Activated CD8-positive, alpha-beta T cell treated with anti-CD3 and anti-CD28 coated beads for 36 hours (primary cell): ENCODE results near the gene CHD6. TPM values are rescaled to one million over a fixed set of nuclear protein-coding genes. Genes with fewer than 3 reads are reported as not detected.

ENCODE experiments used
- ATAC-seq: fragments of 200-7000 bp; cut with Tn5 transposase; one replicate; pipeline ENCODE4 v1.10.0; 2021; ENCODE audit warnings: mild to moderate bottlenecking, moderate library complexity
- CTCF ChIA-PET: fragments of 350-600 bp; sonication (Branson Sonifier 250); formaldehyde crosslinking; loops from one replicate; lab custom pipeline; 2021; ENCODE audit warnings: antibody characterized with exemption; lab: Charles Lee
- POLR2A ChIA-PET: fragments of 350-600 bp; sonication (Branson Sonifier 250); formaldehyde crosslinking; loops from one replicate; lab custom pipeline; 2021; ENCODE audit warnings: antibody characterized with exemption; lab: Charles Lee
- DNase-seq: peaks from one replicate; pipeline ENCODE4 v3.0.0-alpha.2; 2020
- H3K27ac Mint-ChIP-seq: one replicate; pipeline ENCODE4 v1.8.0; 2021; ENCODE audit warnings: mild to moderate bottlenecking, mixed read lengths
- H3K27me3 Mint-ChIP-seq: one replicate; pipeline ENCODE4 v1.8.0; 2021; ENCODE audit warnings: mixed read lengths
- H3K36me3 Mint-ChIP-seq: one replicate; pipeline ENCODE4 v1.8.0; 2021; ENCODE audit warnings: low read depth, mixed read lengths
- H3K4me1 Mint-ChIP-seq: one replicate; pipeline ENCODE4 v1.8.0; 2021; ENCODE audit warnings: low read depth, mixed read lengths
- H3K4me3 Mint-ChIP-seq: one replicate; pipeline ENCODE4 v1.8.0; 2021; ENCODE audit warnings: mild to moderate bottlenecking, moderate library complexity, mixed read lengths
- H3K9me3 Mint-ChIP-seq: one replicate; pipeline ENCODE4 v1.8.0; 2021; ENCODE audit warnings: mixed read lengths
- CTCF ChIP-seq: fragments of 200-600 bp; IDR thresholded peaks from one replicate; pipeline ENCODE4 v1.8.0; 2022; ENCODE audit warnings: antibody characterized with exemption, mild to moderate bottlenecking
- intact Hi-C: fragments of 100-400 bp; cut with micrococcal nuclease; formaldehyde crosslinking; loops from one replicate; pipeline ENCODE4 v1.10.0; 2022
- total RNA-seq, 2 experiments: library from RNA; stranded (reverse); gene quantifications; one replicate each; pipeline ENCODE4 v1.2.3, GENCODE V29; 2021

Gene CHD6
- total RNA-seq, 2 experiments from 2014 or later: 25.4 to 28.2 TPM

GRCh38 chr20:41506192-41506915 is 111.8 kb downstream of the CHD6 start:
- no peak overlapping the region for H3K4me3 Mint-ChIP-seq
- H3K4me1 Mint-ChIP-seq: peaks cover 15% of the 10 kb centered on the region
- no peak for TF ChIP-seq CTCF
- DNase-seq: no peak
- H3K36me3 Mint-ChIP-seq: peaks cover 24% of the 10 kb centered on the region
- no peak for ATAC-seq
- H3K9me3 Mint-ChIP-seq: no peaks in the 10 kb centered on the region
- peak overlapping the region; percentile 44 for H3K27ac Mint-ChIP-seq
- POLR2A ChIA-PET: no interaction called here
- no peaks in the 10 kb centered on the region for H3K27me3 Mint-ChIP-seq
- CTCF ChIA-PET: no interaction called here
- intact Hi-C loops: no loop called here

GRCh38 chr20:41505184-41505583 is 113.0 kb downstream of the CHD6 start:
- intact Hi-C loops: no loop called here
- TF ChIP-seq CTCF: no peak
- no peaks in the 10 kb centered on the region for H3K9me3 Mint-ChIP-seq
- H3K27me3 Mint-ChIP-seq: no peaks in the 10 kb centered on the region
- H3K4me3 Mint-ChIP-seq: no peak overlapping the region
- ChIA-PET CTCF (interaction anchor here (1.2 kb wide), 1 partner anchor 10 kb away, joined by 3 read pairs; no protein-coding TSS in a partner anchor), POLR2A (no interaction called here)
- ATAC-seq (no peak), DNase-seq (no peak)
- H3K27ac Mint-ChIP-seq: no peak overlapping the region
- peaks cover 21% of the 10 kb centered on the region for H3K36me3 Mint-ChIP-seq
- H3K4me1 Mint-ChIP-seq: peaks cover 15% of the 10 kb centered on the region

- ChIA-PET POLR2A (no interaction called here), CTCF (no interaction called here)
- TF ChIP-seq CTCF: no peak
- DNase-seq (no peak), ATAC-seq (no peak)
- Mint-ChIP-seq H3K27me3 (no peaks in the 10 kb centered on the region), H3K9me3 (no peaks in the 10 kb centered on the region), H3K4me1 (peaks cover 13% of the 10 kb centered on the region), H3K27ac (no peak overlapping the region), H3K4me3 (no peak overlapping the region), H3K36me3 (peaks cover 15% of the 10 kb centered on the region)
- intact Hi-C loops: no loop called here
These were observed 116.8 kb downstream of the CHD6 start for GRCh38 chr20:41501376-41501775.

- Mint-ChIP-seq H3K9me3 (no peaks in the 10 kb centered on the region), H3K27me3 (no peaks in the 10 kb centered on the region), H3K4me1 (peaks cover 3% of the 10 kb centered on the region), H3K27ac (no peak overlapping the region), H3K36me3 (peaks cover 5% of the 10 kb centered on the region), H3K4me3 (no peak overlapping the region)
- ATAC-seq (no peak), DNase-seq (no peak)
- POLR2A ChIA-PET: no interaction called here
- TF ChIP-seq CTCF: no peak
- intact Hi-C loops: no loop called here
- CTCF ChIA-PET: no interaction called here
These were observed 118.0 kb downstream of the CHD6 start for GRCh38 chr20:41499961-41500725.

- no peak overlapping the region for H3K4me3 Mint-ChIP-seq
- H3K9me3 Mint-ChIP-seq: no peaks in the 10 kb centered on the region
- CTCF ChIA-PET: no interaction called here
These were observed 119.1 kb downstream of the CHD6 start for GRCh38 chr20:41499064-41499463.

More at GRCh38 chr20:41499064-41499463, 119.1 kb downstream of the CHD6 start:
- intact Hi-C loops: no loop called here
- POLR2A ChIA-PET: interaction anchor here (0.6 kb wide), 1 partner anchor 53 kb away, joined by 3 read pairs; no protein-coding TSS in a partner anchor
- Mint-ChIP-seq H3K36me3 (peaks cover 1% of the 10 kb centered on the region), H3K4me1 (no peaks in the 10 kb centered on the region), H3K27me3 (no peaks in the 10 kb centered on the region), H3K27ac (no peak overlapping the region)
- DNase-seq: no peak
- no peak for ATAC-seq
- TF ChIP-seq CTCF: no peak
